Chondrocyte (in vitro differentiated cells): ENCODE measurements around the gene MACROD2. TPM values are rescaled to one million over a fixed set of nuclear protein-coding genes. Genes with fewer than 3 reads are reported as not detected.

Experiments used
- DNase-seq: peaks from one replicate; pipeline ENCODE4 v3.0.0; 2021; ENCODE audit warnings: mixed read lengths, low spot score
- H3K27ac Mint-ChIP-seq: one replicate; pipeline ENCODE4 v1.8.0; 2021; ENCODE audit warnings: mild to moderate bottlenecking, moderate library complexity, mixed read lengths; ENCODE audit not compliant: unreplicated experiment
- H3K27me3 Mint-ChIP-seq: 2 replicates; pipeline ENCODE4 v1.8.0; 2021; ENCODE audit warnings: low read depth, mixed read lengths
- H3K36me3 Mint-ChIP-seq: 2 replicates; pipeline ENCODE4 v1.8.0; 2021; ENCODE audit warnings: low read depth, mixed read lengths
- H3K4me1 Mint-ChIP-seq: 2 replicates; pipeline ENCODE4 v1.8.0; 2021; ENCODE audit warnings: low read depth, mild to moderate bottlenecking, mixed read lengths
- H3K4me3 Mint-ChIP-seq: one replicate; pipeline ENCODE4 v1.8.0; 2021; ENCODE audit warnings: mild to moderate bottlenecking, moderate library complexity, mixed read lengths; ENCODE audit not compliant: unreplicated experiment
- H3K9me3 Mint-ChIP-seq: 2 replicates; pipeline ENCODE4 v1.8.0; 2021; ENCODE audit warnings: low read depth, mixed read lengths
- CTCF ChIP-seq: fragments of 200-600 bp; sonication (generic); IDR thresholded peaks from 2 replicates; pipeline ENCODE4 v1.5.0; 2021; ENCODE audit warnings: antibody characterized with exemption, mild to moderate bottlenecking, moderate library complexity
- total RNA-seq: library from RNA; stranded (reverse); gene quantifications from 3 replicates; pipeline ENCODE4 v1.2.1, GENCODE V29; 2021

MACROD2 gene
- total RNA-seq, 1 donor from 2014 or later, result 3.2 TPM

GRCh38 chr20:14910126-14910525 lies 914.8 kb downstream of the MACROD2 start:
- no peak overlapping the region for H3K4me3 Mint-ChIP-seq
- no peak for DNase-seq
- H3K4me1 Mint-ChIP-seq, result peaks cover 4% of the 10 kb centered on the region
- TF ChIP-seq CTCF, result no peak
- H3K36me3 Mint-ChIP-seq, result no peaks in the 10 kb centered on the region
- H3K27me3 Mint-ChIP-seq, result no peaks in the 10 kb centered on the region
- no peak overlapping the region for H3K27ac Mint-ChIP-seq
- H3K9me3 Mint-ChIP-seq, result no peaks in the 10 kb centered on the region

GRCh38 chr20:14913896-14914620 lies 918.7 kb downstream of the MACROD2 start:
- H3K4me1 Mint-ChIP-seq, result peaks cover 4% of the 10 kb centered on the region
- no peak for DNase-seq
- no peak overlapping the region for H3K4me3 Mint-ChIP-seq
- TF ChIP-seq CTCF, result no peak
- no peaks in the 10 kb centered on the region for H3K9me3 Mint-ChIP-seq
- H3K27me3 Mint-ChIP-seq, result no peaks in the 10 kb centered on the region
- no peaks in the 10 kb centered on the region for H3K36me3 Mint-ChIP-seq
- H3K27ac Mint-ChIP-seq, result no peak overlapping the region

- Mint-ChIP-seq H3K4me1 (peaks cover 4% of the 10 kb centered on the region), H3K27me3 (no peaks in the 10 kb centered on the region), H3K9me3 (no peaks in the 10 kb centered on the region), H3K4me3 (no peak overlapping the region), H3K27ac (no peak overlapping the region), H3K36me3 (no peaks in the 10 kb centered on the region)
- no peak for TF ChIP-seq CTCF
- no peak for DNase-seq
These were observed 919.3 kb downstream of the MACROD2 start for GRCh38 chr20:14914633-14915032.

GRCh38 chr20:14915356-14915755 lies 920.0 kb downstream of the MACROD2 start:
- Mint-ChIP-seq H3K9me3 (no peaks in the 10 kb centered on the region), H3K27me3 (no peaks in the 10 kb centered on the region), H3K36me3 (no peaks in the 10 kb centered on the region), H3K27ac (no peak overlapping the region), H3K4me1 (peaks cover 7% of the 10 kb centered on the region), H3K4me3 (no peak overlapping the region)
- no peak for DNase-seq
- TF ChIP-seq CTCF, result no peak

GRCh38 chr20:14916360-14916920 lies 921.1 kb downstream of the MACROD2 start:
- Mint-ChIP-seq H3K4me1 (peaks cover 7% of the 10 kb centered on the region), H3K9me3 (no peaks in the 10 kb centered on the region), H3K36me3 (no peaks in the 10 kb centered on the region), H3K27ac (no peak overlapping the region), H3K27me3 (no peaks in the 10 kb centered on the region), H3K4me3 (no peak overlapping the region)
- TF ChIP-seq CTCF, result no peak
- no peak for DNase-seq
